22Rv1 (cell line): Measurements from ENCODE around the gene TTC28.

Experiments used
- ZFX ChIP-seq: fragments of 450-650 bp; IDR thresholded peaks from 2 replicates; pipeline ENCODE4 v1.6.1; 2017; ENCODE audit warnings: antibody characterized with exemption, borderline replicate concordance
- TF ChIP-seq, protein P1 (sequence below): fragments of 450-650 bp; IDR thresholded peaks from 2 replicates; pipeline ENCODE4 v1.5.1; 2017; ENCODE audit warnings: mild to moderate bottlenecking

DNA sequence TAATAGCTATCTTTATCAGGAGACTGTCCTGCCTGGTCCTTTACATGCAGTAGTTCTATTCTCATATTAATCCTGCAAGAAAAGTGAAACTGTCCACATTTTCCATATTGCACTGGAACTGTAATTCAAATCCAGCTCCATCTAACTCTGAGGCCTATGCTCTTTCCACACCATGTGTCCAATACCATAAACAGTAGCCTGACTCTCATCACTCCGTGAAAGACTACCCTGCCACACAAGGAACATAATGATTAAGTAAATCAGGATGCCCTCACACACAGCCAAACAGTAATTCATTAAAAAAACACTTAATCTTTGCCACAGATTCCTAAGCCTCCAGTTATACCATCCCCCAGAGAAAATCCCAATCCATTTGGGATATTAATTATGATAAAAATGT is 475.3 kb downstream of the TTC28 start:
- TF ChIP-seq, protein P1, sequence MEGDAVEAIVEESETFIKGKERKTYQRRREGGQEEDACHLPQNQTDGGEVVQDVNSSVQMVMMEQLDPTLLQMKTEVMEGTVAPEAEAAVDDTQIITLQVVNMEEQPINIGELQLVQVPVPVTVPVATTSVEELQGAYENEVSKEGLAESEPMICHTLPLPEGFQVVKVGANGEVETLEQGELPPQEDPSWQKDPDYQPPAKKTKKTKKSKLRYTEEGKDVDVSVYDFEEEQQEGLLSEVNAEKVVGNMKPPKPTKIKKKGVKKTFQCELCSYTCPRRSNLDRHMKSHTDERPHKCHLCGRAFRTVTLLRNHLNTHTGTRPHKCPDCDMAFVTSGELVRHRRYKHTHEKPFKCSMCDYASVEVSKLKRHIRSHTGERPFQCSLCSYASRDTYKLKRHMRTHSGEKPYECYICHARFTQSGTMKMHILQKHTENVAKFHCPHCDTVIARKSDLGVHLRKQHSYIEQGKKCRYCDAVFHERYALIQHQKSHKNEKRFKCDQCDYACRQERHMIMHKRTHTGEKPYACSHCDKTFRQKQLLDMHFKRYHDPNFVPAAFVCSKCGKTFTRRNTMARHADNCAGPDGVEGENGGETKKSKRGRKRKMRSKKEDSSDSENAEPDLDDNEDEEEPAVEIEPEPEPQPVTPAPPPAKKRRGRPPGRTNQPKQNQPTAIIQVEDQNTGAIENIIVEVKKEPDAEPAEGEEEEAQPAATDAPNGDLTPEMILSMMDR = no peak
- no peak for TF ChIP-seq ZFX
